Prostate gland (tissue), 2 donors: ENCODE data around the gene STX10. TPM values are rescaled to one million over a fixed set of nuclear protein-coding genes. Genes with fewer than 3 reads are reported as not detected.

Experiments
- DNase-seq: peaks from one replicate; pipeline ENCODE4 v3.0.0-alpha.2; 2019; ENCODE audit warnings: low spot score
- H3K27ac ChIP-seq, 2 donors: fragments of 200-600 bp; sonication (generic); 2 replicates each; pipeline ENCODE4 v1.5.1; 2017 to 2019
- H3K27me3 ChIP-seq: fragments of 200-600 bp; sonication (generic); replicated peaks from 2 replicates; pipeline ENCODE4 v1.5.1; 2019; ENCODE audit not compliant: insufficient read depth
- H3K36me3 ChIP-seq, 2 donors: fragments of 200-600 bp; sonication (generic); 1 replicate in 1 of 2; 2 replicates in 1 of 2; pipeline versions ENCODE4 v1.5.1 to v1.8.1; 2017 to 2019
- H3K4me1 ChIP-seq: fragments of 200-600 bp; sonication (generic); replicated peaks from 2 replicates; pipeline ENCODE4 v1.5.1; 2019
- H3K4me3 ChIP-seq, 2 donors: fragments of 200-600 bp; sonication (generic); 2 replicates each; pipeline ENCODE4 v1.5.1; 2017 to 2019
- H3K9me3 ChIP-seq: fragments of 200-600 bp; sonication (generic); 2 replicates; pipeline ENCODE4 v1.5.1; 2017
- POLR2A ChIP-seq: fragments of 450-650 bp; IDR thresholded peaks from one replicate; pipeline ENCODE4 v1.6.1; 2016; ENCODE audit warnings: antibody characterized with exemption, mild to moderate bottlenecking
- POLR2AphosphoS5 ChIP-seq: sonication (generic); formaldehyde crosslinking; IDR thresholded peaks from one replicate; pipeline ENCODE4 v1.6.1; 2017; ENCODE audit warnings: antibody characterized with exemption
- WGBS: methylation state at CpG from one replicate; pipeline ENCODE4 v1.1.5; 2018; 5-methylcytosine and 5-hydroxymethylcytosine counted together
- intact Hi-C: fragments of 100-400 bp; cut with DNase I; formaldehyde crosslinking; loops from one replicate; pipeline ENCODE4 v1.14.2; 2022
- total RNA-seq, 2 donors: library from RNA; depleted of rRNA; stranded (reverse); fragments of >200 nt; gene quantifications; one replicate each; pipeline ENCODE4 v1.1.0, GENCODE V29; 2016
- TF ChIP-seq, protein P1 (sequence below), 4 experiments: fragments of 200-600 bp in 2 of 4; fragments of 450-650 bp in 2 of 4; sonication (generic) in 2 of 4; IDR thresholded peaks; 1 replicate in 3 of 4; 2 replicates in 1 of 4; pipeline ENCODE4 v1.5.1; 2016 to 2019; ENCODE audit warnings: antibody characterized with exemption in 4 of 4, mild to moderate bottlenecking in 2 of 4, moderate library complexity in 2 of 4

Gene STX10
- total RNA-seq, 2 donors from 2014 or later, result 42.5 to 48.6 TPM

DNA sequence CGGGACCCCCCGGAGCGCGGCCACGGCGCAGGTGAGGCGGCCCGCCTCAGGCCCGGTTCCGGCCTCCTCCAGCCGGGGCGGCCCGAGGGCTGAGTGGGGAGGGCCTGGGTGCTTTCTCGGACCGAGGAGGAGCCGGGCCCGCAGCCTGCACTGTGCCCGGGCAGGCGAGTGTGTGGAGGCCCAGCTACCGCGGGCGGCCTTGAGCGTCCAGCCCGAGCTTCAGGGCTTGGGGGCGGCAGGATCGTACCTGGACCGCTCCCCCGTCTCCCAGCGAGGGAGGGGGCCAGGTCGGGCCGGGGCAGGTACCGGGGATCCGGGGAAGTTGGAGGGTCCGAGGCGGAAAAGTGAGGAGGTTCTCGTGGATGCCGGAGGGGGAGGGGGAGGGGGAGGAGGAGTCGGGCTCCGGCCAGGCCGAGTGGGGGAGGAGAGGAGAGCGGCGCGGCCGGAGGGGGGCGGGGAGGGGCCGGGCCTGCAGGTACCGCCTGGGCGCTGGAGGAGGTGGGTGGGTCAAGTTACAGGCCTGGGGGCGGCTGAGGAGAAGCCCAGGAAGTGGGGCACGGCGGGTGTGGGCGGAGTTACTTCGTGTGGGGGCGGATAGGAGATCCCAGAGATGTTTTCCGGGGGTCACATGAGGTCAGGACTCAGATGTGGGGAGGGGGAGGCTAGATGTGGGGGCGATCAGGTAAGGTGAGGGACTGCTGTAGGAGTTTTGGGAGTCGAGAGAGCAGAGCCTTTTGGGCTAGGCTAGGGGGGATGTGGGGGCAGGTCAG is 31.6 kb downstream of the STX10 start:
- Histone ChIP-seq H3K4me1 (peaks cover 11% of the 10 kb centered on the region), H3K4me3 (peak overlapping the region; percentile 90 to 94), H3K9me3 (no peaks in the 10 kb centered on the region), H3K27ac (peak overlapping the region; percentile 46 to 62), H3K27me3 (no peaks in the 10 kb centered on the region), H3K36me3 (no peaks in the 10 kb centered on the region)
- no peak for TF ChIP-seq POLR2A
- TF ChIP-seq, protein P1, sequence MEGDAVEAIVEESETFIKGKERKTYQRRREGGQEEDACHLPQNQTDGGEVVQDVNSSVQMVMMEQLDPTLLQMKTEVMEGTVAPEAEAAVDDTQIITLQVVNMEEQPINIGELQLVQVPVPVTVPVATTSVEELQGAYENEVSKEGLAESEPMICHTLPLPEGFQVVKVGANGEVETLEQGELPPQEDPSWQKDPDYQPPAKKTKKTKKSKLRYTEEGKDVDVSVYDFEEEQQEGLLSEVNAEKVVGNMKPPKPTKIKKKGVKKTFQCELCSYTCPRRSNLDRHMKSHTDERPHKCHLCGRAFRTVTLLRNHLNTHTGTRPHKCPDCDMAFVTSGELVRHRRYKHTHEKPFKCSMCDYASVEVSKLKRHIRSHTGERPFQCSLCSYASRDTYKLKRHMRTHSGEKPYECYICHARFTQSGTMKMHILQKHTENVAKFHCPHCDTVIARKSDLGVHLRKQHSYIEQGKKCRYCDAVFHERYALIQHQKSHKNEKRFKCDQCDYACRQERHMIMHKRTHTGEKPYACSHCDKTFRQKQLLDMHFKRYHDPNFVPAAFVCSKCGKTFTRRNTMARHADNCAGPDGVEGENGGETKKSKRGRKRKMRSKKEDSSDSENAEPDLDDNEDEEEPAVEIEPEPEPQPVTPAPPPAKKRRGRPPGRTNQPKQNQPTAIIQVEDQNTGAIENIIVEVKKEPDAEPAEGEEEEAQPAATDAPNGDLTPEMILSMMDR (IDR thresholded peaks at IDR 0.05), result no peak
- no peak for TF ChIP-seq POLR2AphosphoS5
- peak; percentile 34 for DNase-seq
- intact Hi-C loops, result no loop called here
- 1% methylated on average over 57 of the region's 57 CpGs for WGBS

DNA sequence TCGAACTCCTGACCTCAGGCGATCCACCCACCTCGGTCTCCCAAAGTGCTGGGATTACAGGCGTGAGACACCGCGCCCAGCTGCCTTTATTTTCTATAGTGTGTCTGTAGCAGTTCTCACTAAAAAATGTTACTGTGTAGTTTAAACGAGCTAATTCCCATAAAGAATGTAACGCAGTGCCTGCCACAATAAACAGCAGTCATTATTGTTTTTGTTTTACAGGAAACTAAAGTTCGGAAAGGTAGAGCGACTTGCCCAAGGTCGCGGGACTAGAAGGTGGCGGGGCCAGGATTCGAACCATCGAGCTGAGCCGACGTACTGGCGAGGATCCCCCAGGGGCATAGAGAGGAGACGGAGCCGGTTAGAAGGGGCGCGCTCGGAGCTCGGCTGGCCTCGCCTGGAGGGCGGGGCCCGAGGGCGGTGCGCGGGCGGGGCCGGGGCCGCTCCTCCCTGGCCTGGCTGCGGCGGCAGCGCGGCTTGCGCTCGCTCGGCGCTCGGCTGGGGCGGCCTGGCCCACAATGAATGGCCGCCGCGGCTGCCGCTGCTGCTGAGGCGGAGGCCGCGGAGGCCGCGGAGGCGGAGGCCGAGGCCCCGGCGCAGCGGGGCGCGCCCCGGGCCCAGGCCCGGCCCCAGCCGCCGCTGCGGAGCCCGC is 32.3 kb downstream of the STX10 start, which contains the start of gene NACC1:
TSS of gene NACC1 (plus strand) at position 493 of the 652 bp plus-strand sequence. CDS start 16,944 bp downstream, outside the sequence.
- Histone ChIP-seq H3K4me1 (peaks cover 11% of the 10 kb centered on the region), H3K36me3 (no peaks in the 10 kb centered on the region), H3K4me3 (peak within 1 kb of the TSS; percentile 90 to 94), H3K27ac (peak within 1 kb of the TSS; percentile 69 to 71), H3K9me3 (no peaks in the 10 kb centered on the region), H3K27me3 (no peaks in the 10 kb centered on the region)
- TF ChIP-seq POLR2AphosphoS5 (peak; percentile 64), POLR2A (no peak)
- TF ChIP-seq, protein P1 (IDR thresholded peaks at IDR 0.05), result peak in 1 of 4 experiments; percentile 7
- intact Hi-C loops, result no loop called here
- 3% methylated on average over 47 of the region's 65 CpGs for WGBS
- DNase-seq, result peak; percentile 85

DNA sequence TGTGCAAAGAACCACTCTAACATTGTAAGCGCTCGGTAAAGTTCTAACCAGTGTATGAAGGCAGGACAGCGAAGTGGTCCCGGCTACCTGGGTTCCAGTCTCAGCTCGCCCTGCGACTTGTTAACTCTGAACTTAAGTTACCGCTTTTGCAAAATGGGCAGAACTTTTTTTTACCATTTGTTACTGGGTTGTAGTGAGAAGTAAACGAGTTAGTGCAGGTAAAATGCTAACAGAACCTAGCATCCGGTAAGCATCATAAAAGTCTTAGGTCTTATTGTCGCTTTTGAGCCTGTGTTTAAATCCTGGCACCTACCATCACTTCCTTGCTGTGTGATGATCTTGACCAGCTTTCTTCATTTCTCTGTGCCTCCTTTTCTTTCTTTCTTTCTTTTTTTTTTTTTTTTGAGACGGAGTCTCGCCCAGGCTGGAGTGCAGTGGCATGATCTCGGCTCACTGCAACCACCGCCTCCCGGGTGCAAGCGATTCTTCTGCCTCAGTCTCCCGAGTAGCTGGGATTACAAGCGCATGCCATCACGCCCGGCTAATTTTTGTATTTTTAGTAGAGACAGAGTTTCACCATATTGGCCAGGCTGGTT is 32.9 kb downstream of the STX10 start:
- intact Hi-C loops, result no loop called here
- Histone ChIP-seq H3K27me3 (no peaks in the 10 kb centered on the region), H3K4me3 (peak overlapping the region; percentile 77 to 90), H3K9me3 (no peaks in the 10 kb centered on the region), H3K4me1 (peaks cover 11% of the 10 kb centered on the region), H3K27ac (peak overlapping the region; percentile 69 to 71), H3K36me3 (peaks cover 3 to 5% of the 10 kb centered on the region in 2 donors)
- TF ChIP-seq, protein P1 (IDR thresholded peaks at IDR 0.05), result no peak
- TF ChIP-seq POLR2A (no peak), POLR2AphosphoS5 (no peak)
- DNase-seq, result no peak
- WGBS, result 15% methylated on average over 20 of the region's 20 CpGs

DNA sequence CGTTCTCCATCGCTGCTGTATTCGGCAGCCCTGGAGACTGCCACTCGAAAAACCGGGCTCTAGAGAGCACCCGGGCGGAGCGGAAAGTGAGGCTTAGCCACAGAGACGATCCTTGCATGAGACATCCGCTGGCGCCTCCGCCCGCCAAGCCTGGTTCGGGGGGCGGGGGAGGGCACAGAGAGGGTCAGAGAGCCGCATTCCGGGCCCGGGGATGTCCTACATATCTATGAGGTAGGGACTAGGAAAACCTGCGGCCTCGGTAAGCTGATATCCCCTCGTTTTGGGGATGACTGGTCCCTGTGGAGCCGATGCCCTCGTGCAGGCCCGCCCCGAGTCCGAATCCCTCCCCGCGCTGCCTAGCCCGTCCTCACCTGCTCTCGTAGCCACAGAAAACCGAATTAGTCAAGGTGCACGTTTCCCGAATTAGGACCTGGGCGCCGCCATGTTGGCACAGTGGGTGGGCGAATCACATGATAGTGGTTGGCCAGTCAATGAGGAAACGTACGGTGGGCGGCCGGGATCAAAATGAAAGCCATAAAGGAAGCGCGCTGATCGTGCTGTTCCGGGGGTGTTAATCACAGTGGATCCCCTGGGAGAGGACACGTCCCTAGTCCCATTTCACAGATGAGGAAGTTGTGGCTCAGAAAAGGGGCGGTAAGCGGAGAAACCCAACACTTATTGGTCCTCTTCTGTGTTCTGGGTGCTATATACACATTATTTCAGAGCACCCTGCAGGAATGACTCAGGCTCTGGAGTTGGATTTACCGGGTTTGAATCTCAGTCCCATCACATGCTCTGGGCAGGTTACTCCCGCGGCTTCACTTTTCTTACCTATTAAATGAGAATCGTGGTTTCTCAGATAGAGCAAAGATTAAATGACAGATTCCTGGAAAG is 33.6 kb downstream of the STX10 start, which contains the start of gene TRMT1:
TSS of gene TRMT1 (minus strand) at position 459 of the 894 bp plus-strand sequence. CDS start at position 118, 341 bp downstream.
- Histone ChIP-seq H3K27ac (peak within 1 kb of the TSS; percentile 69 to 71), H3K36me3 (peaks cover 3 to 6% of the 10 kb centered on the region in 2 donors), H3K4me3 (peak within 1 kb of the TSS; percentile 77 to 90), H3K9me3 (no peaks in the 10 kb centered on the region), H3K4me1 (peaks cover 11% of the 10 kb centered on the region), H3K27me3 (no peaks in the 10 kb centered on the region)
- WGBS, result under 1% methylated on average over 51 of the region's 51 CpGs
- TF ChIP-seq, protein P1 (IDR thresholded peaks at IDR 0.05), result peak in 1 of 4 experiments; percentile 15
- TF ChIP-seq POLR2A, result no peak
- peak; percentile 97 for TF ChIP-seq POLR2AphosphoS5
- DNase-seq, result peak; percentile 91
- intact Hi-C loops, result no loop called here
